A673 (cell line): Measurements from ENCODE around the gene RSRC1.

Source experiments
- CTCF ChIP-seq: fragments of 300-800, 200-600 bp; sonication (generic); conservative IDR thresholded peaks from 2 replicates; pipeline ENCODE4 v1.5.1; 2017; ENCODE audit warnings: low read depth, mild to moderate bottlenecking, antibody characterized with exemption, low read length, moderate library complexity, mixed read lengths
- EZH2 ChIP-seq: fragments of 200-600 bp; sonication (generic); IDR thresholded peaks from 2 replicates; pipeline ENCODE4 v1.6.1; 2017; ENCODE audit warnings: borderline replicate concordance, low read depth, mild to moderate bottlenecking, mixed read lengths, antibody characterized with exemption, low read length; ENCODE audit not compliant: poor library complexity, severe bottlenecking

DNA sequence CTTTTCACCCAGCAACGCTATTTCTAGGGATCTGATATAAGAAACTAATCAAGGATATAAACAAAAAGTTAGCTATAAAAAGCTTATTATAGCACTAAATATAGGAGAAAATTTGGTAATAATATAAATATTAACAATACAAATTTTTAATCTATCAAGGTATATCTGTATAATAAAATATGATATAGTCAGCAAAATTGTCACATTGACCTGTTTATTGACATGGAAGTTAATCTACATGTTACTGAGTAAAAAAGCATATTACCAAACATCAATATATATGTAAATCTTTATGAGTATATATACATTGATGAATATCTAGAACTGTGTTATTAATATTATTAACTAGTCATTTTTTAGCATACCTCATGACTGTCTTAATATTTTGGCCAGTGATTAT is 30.3 kb upstream of the RSRC1 start:
- TF ChIP-seq CTCF = no peak
- TF ChIP-seq EZH2 = no peak
